Endometrium (tissue), 2 donors: ENCODE results near the gene SBK1.

ENCODE experiments used
- FAIRE-seq: peaks from 2 replicates; lab custom pipeline; 2012; peaks lifted over from hg19 to GRCh38; lab: Jason Lieb, UNC
- donor health status: control.
- donor health status: control.

The SBK1 gene

DNA sequence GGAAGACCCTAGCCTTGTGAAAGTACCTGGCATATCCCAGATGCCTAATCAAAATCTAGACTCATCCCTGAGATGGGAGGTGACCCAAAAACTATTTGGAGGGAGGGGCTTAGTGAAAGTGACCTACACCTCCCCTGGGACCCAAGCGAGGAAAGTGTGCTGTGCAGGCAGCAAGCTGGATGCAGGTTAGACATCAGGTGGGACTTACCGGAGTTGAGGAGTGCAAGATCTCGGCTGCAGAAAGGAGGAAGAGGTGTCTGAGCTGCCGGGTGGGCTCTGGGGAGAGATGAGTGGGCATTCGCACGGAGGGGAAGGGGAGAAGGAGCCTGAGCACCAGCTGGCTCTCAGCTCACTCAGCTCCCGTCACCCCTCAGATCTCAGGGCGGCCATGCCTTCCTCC is 10.3 kb upstream of the SBK1 start:
- no peak for FAIRE-seq

DNA sequence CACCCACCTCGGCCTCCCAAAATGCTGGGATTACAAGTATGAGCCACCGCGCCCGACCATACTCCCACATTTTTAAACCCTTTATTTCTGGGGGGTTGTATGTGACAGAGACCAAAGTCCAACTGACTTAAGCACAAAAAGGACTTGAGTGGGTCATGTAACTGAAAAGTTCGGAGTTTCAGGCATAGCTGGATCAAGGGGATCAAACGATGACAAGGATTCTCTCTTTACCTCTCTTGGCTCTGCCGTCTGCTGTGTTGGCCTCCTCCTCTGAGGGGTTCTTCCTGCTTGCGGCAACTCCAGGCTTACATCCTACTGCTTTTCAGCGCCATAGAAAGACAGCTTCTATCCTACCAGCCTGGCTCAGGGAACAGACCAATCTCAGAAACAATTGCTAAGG is 9.2 kb upstream of the SBK1 start:
- FAIRE-seq = no peak

- FAIRE-seq = no peak
Measured at GRCh38 chr16:28283798-28284577, 8.3 kb upstream of the SBK1 start.

DNA sequence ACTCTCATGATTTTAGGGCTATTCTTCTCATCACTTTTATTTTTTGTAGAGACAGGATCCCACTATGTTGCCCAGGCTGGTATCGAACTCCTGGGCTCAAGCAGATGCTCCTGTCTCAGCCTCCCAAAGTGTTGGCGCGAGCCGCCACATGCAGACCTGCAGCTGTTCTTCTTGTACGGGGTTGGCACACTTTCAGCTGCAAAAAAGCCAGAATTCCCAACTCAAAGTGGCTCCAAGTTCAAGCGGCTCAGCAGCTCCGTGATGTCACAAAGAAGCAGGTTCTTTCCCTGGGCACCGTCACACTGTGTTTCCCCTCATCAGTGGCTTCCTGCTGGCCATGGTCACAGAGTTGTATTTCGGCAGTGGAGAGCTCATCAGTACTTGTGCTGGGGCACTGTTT is 6.7 kb upstream of the SBK1 start:
- no peak for FAIRE-seq

- no peak for FAIRE-seq
Measured at GRCh38 chr16:28288114-28288513, 4.2 kb upstream of the SBK1 start.

- FAIRE-seq = no peak
Measured at GRCh38 chr16:28289048-28289447, 3.3 kb upstream of the SBK1 start.

DNA sequence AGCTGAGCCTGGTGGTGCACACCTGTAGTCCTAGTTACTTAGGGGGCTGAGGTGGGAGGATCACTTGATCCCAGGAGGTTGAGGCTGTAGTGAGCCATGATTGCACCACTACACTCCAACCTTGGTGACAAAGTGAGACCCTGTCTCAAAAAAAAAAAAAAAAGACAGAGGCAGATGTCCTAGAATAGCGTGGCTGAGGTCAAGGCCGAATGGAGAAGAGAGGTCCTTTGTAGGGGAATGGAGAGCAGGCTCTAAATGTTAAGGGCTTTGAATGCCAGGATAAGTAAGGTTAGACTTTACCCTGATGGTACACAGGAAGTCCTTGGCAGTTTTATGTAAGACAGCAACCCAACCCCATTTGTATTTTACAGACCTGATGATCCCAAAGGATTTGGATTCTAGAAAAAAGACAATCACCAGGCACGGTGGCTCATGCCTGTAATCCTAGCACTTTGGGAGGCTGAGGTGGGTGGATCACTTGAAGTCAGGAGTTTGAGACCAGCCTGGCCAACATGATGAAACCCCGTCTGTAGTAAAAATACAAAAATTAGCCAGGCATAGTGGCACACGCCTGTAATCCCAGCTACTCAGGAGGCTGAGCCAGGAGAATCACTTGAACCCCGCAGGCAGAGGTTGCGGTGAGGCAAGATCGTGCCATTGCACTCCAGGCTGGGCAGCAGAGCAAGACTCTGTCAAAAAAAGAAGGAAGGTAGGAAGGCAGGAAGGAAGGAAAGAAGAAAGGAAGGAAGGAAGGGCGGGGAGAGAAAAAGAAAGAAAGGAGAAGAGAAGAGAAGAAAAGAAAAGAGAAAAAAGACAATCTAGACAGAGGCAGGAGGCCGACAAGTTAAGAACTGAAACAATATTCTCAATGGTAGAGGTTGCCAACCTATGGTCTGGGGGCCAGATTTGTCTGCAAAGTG is 2.1 kb upstream of the SBK1 start:
- no peak for FAIRE-seq

GRCh38 chr16:28290859-28291254 is 1.5 kb upstream of the SBK1 start:
- no peak for FAIRE-seq

DNA sequence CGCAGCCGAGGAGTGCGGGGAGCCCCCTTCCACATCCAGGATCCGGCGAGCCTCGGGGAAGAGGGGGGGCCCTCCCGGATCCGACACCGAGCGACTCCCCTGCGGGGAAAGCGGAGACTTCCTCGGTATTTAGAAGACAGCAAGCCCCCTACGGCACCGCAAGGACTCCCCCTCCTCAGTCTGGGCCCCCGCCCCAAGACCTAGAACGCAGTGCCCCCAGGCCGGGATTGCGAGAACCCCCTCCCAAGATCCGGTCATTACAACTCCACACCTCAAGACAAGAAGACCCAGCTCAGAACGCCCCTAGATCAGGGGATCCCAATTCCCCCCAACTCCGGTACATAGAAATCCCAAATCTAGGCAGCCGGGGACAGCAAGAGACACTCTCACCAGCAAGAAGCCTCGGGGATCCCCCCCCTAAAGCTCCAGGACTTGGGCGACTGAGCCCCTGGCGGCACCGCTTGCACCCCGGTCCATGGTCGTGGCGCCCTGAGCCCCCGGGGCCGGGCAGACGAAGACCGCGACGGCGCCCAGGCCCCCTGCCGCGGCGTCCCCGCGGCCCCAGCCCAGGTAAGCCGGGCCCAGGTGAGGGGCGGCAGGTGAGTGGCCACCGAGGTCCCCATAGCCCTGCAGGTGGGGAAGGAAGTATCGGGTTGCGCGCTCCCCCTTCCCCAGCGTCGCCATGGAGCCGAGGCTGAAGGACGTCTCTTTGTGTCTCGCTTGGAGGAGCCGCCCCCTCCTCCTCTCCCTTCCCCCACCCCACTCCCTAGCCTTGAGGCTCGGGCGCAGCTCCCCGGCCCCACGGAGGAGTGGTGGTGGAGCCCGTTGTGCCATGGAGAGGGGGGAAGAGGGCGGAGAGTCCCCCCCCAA is 641 bp downstream of the SBK1 start:
- no peak for FAIRE-seq

- FAIRE-seq = no peak
Measured at GRCh38 chr16:28293601-28293960, 1.3 kb downstream of the SBK1 start.

- FAIRE-seq = no peak
Measured at GRCh38 chr16:28294201-28294600, 1.9 kb downstream of the SBK1 start.

DNA sequence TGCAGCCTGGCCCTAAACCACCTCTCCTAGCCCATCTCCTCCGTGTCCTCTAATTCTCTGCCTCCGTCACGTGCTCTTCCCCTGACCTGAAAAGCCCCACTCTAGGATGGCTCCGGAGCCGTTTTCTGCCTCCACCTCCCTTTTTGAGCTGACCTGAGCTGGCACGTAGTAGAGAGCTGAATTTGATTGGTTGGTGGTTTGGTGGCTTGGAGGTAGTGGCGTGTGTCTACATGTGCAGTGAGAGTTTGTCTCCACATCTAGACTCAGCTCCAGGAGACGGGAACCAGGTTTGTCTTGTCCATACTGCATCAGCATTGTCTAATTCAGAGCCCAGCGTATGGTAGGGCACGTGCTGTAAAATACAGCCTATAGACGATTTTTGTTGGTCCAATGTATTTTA is 3.0 kb downstream of the SBK1 start:
- no peak for FAIRE-seq

DNA sequence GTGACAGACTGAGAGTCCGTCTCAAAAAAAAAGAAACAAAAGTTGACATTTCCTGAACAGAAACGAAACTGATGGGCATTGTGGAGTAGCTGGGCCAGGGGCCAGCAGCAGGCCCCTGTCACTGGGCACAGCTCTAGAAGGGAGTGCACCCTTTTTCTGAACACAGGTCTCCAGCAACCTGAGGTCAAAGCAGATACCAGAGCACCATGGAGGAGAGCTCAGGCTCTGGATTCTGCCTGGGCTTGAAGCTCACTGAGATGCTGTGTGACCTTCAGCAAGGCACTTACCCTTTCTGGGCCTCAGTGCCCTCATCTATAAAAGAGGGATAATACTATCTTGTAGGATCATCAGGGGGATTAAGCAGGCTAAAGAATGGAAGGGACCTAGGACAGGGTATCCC is 5.0 kb downstream of the SBK1 start:
- FAIRE-seq = no peak

- no peak for FAIRE-seq
Measured at GRCh38 chr16:28297784-28298510, 5.6 kb downstream of the SBK1 start.

- no peak for FAIRE-seq
Measured at GRCh38 chr16:28298511-28298878, 6.2 kb downstream of the SBK1 start.

DNA sequence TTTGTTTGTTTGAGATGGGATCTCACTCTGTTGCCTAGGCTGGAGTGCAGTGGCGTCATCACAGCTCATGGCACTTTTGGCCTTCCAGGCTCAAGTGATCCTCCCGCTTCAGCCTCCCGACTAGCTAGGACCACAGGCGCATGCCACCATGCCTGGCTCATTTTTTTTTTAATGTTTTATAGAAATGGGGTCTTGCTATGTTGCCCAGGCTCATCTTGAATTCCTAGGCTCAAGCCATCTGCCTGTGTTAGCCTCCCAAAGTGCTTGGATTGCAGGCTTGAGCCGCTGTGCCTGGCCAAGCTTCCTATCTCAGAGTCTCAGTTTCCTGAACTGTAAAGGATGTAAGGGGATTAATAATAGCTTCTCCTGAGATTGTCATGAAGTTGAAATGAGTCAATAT is 8.0 kb downstream of the SBK1 start:
- FAIRE-seq = no peak

DNA sequence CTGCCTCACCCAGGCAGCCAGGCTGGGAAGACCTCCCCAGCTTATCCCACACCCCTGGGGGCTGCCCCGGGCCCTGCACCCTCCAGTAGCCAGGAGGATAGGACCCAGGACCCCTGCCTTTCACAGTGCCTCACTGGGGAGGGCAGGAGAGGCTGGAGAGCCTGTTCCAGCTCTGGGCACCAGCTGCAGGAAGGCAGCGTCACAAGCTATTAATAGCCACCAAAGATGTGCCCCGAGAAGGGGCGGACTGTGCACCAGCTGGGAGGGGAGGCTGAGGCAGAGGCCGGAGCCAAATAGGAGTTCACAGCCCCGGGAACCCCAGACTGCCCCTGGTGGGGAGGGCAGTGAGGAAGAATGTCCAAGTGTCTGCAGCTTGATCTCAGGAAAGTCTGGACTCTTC is 8.8 kb downstream of the SBK1 start:
- FAIRE-seq = no peak

GRCh38 chr16:28301620-28302019 is 9.3 kb downstream of the SBK1 start:
- no peak for FAIRE-seq

DNA sequence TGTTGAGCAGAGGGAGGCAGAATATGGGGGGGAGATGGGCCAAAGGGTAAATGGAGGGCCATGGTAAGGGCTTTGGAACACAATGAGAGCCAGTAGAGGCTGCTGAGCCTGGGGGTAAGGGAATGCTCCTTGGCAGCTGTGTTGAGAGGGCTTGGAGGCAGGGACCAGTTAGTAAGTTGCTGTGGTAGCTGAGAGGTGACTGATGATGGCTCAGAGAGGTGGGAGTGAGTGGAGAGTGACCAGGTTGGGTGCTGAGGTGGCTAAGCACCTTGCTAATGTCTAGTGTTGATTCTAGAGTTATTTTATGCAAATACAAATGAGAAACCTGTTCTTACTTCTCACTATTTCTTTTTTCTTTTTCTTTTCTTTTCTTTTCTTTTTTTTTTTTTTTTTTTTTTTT is 10.8 kb downstream of the SBK1 start:
- FAIRE-seq = no peak

GRCh38 chr16:28304214-28304613 is 11.9 kb downstream of the SBK1 start:
- no peak for FAIRE-seq

- no peak for FAIRE-seq
Measured at GRCh38 chr16:28307936-28308335, 15.6 kb downstream of the SBK1 start.
